SK-N-SH (cell line): ENCODE data around the gene BICC1.

ENCODE experiments used
- CHD2 ChIP-seq: fragments of 150-350 bp; IDR thresholded peaks from 2 replicates; pipeline ENCODE4 v1.6.1; 2018; ENCODE audit warnings: low read length; ENCODE audit not compliant: partially characterized antibody
- CTCF ChIP-seq: fragments of 200-600 bp; sonication (generic); IDR thresholded peaks from 2 replicates; pipeline ENCODE4 v1.6.1; 2017; ENCODE audit warnings: antibody characterized with exemption, mild to moderate bottlenecking, moderate library complexity
- EZH2phosphoT487 ChIP-seq: fragments of 200-600 bp; sonication (generic); IDR thresholded peaks from 2 replicates; pipeline ENCODE4 v1.6.1; 2017; ENCODE audit warnings: low read depth, mixed run types, mild to moderate bottlenecking, antibody characterized with exemption, moderate library complexity, borderline replicate concordance
- MAX ChIP-seq: IDR thresholded peaks from 2 replicates; pipeline ENCODE4 v1.4.0; 2012; ENCODE audit warnings: low read depth
- NFIC ChIP-seq: IDR thresholded peaks from 2 replicates; pipeline ENCODE4 v1.4.0; 2012; ENCODE audit warnings: borderline replicate concordance
- POLR2AphosphoS5 ChIP-seq: IDR thresholded peaks from 2 replicates; pipeline ENCODE4 v1.6.1; 2012; ENCODE audit warnings: low read depth, low read length
- RAD21 ChIP-seq: IDR thresholded peaks from 2 replicates; pipeline ENCODE4 v1.6.1; 2012; ENCODE audit warnings: mild to moderate bottlenecking, low read length
- RCOR1 ChIP-seq: fragments of 150-350 bp; IDR thresholded peaks from 2 replicates; pipeline ENCODE4 v1.6.1; 2017; ENCODE audit warnings: antibody characterized with exemption, low read length
- SIN3A ChIP-seq: IDR thresholded peaks from 2 replicates; pipeline ENCODE4 v1.6.1; 2012; ENCODE audit warnings: low read depth, mild to moderate bottlenecking, low read length, moderate library complexity, borderline replicate concordance
- TAF1 ChIP-seq: IDR thresholded peaks from 2 replicates; pipeline ENCODE4 v1.6.1; 2012; ENCODE audit warnings: low read depth, mild to moderate bottlenecking, low read length, moderate library complexity, borderline replicate concordance
- YY1 ChIP-seq: IDR thresholded peaks from 2 replicates; pipeline ENCODE4 v1.4.0; 2012; ENCODE audit warnings: low read depth, mild to moderate bottlenecking
- TF ChIP-seq, protein P1 (sequence below): IDR thresholded peaks from 2 replicates; pipeline ENCODE4 v1.6.1; 2012; ENCODE audit warnings: mild to moderate bottlenecking, low read depth, low read length, moderate library complexity
- TF ChIP-seq, protein P2 (sequence below): fragments of 150-350 bp; IDR thresholded peaks from 2 replicates; pipeline ENCODE4 v1.6.1; 2017; ENCODE audit warnings: antibody characterized with exemption, low read length, low read depth, borderline replicate concordance
- TF ChIP-seq, protein P3 (sequence below): IDR thresholded peaks from 2 replicates; pipeline ENCODE4 v1.4.0; 2012; ENCODE audit warnings: low read depth, borderline replicate concordance

DNA sequence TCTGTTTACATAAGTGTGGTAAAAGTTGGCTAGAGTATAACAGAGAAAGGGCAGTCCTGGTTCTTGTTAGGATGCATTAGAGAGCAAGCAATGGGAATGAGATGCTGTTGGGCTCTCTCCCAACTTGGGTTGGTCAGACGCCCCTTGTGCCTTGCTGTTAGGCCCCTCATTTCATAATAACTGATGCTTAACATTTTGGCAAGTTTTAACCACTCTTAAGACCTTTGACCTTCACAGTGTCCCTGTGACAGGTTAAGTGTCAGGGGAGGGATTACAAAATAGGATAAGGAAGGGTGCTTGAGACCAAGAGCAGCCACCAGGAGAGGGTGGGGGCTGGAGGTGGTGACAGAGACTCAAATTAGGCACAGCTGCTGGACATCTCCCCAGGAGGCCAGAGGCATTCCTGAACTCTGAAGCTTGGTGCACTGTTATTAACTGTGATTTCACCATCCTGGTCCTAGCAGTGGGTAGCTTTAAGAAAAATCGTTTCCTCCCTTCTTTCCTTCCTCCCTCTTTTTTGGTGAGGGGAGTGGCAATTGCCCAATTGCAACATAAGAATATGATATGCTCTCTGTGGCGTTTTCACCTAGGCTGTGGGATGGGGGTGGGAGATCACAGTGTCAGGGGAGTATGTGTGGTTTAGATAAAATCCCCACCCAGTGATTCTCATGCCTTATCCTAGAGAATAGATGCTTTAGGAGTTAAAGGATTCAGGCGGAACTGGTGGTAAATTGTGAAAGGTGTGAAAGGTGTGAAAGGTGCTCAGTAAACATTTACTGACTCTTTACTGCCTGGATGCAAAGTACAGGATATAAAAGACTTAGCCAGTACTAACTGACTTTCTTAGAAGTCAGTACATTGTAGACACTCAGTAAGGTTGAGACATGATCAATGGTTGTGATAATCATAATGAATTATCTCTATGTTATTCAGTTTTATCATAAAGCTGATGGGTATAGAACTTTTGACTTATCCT, 270.5 kb downstream of the BICC1 start:
- TF ChIP-seq CTCF (no peak), SIN3A (no peak), RCOR1 (no peak), CHD2 (no peak), RAD21 (no peak), EZH2phosphoT487 (no peak), TAF1 (no peak), POLR2AphosphoS5 (no peak), MAX (no peak), YY1 (no peak), NFIC (peak; percentile 17; the same call in 1 of the 2 replicates)
- TF ChIP-seq, protein P1, sequence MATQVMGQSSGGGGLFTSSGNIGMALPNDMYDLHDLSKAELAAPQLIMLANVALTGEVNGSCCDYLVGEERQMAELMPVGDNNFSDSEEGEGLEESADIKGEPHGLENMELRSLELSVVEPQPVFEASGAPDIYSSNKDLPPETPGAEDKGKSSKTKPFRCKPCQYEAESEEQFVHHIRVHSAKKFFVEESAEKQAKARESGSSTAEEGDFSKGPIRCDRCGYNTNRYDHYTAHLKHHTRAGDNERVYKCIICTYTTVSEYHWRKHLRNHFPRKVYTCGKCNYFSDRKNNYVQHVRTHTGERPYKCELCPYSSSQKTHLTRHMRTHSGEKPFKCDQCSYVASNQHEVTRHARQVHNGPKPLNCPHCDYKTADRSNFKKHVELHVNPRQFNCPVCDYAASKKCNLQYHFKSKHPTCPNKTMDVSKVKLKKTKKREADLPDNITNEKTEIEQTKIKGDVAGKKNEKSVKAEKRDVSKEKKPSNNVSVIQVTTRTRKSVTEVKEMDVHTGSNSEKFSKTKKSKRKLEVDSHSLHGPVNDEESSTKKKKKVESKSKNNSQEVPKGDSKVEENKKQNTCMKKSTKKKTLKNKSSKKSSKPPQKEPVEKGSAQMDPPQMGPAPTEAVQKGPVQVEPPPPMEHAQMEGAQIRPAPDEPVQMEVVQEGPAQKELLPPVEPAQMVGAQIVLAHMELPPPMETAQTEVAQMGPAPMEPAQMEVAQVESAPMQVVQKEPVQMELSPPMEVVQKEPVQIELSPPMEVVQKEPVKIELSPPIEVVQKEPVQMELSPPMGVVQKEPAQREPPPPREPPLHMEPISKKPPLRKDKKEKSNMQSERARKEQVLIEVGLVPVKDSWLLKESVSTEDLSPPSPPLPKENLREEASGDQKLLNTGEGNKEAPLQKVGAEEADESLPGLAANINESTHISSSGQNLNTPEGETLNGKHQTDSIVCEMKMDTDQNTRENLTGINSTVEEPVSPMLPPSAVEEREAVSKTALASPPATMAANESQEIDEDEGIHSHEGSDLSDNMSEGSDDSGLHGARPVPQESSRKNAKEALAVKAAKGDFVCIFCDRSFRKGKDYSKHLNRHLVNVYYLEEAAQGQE, result no peak
- TF ChIP-seq, protein P2, sequence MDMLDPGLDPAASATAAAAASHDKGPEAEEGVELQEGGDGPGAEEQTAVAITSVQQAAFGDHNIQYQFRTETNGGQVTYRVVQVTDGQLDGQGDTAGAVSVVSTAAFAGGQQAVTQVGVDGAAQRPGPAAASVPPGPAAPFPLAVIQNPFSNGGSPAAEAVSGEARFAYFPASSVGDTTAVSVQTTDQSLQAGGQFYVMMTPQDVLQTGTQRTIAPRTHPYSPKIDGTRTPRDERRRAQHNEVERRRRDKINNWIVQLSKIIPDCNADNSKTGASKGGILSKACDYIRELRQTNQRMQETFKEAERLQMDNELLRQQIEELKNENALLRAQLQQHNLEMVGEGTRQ, result no peak
- TF ChIP-seq, protein P3, sequence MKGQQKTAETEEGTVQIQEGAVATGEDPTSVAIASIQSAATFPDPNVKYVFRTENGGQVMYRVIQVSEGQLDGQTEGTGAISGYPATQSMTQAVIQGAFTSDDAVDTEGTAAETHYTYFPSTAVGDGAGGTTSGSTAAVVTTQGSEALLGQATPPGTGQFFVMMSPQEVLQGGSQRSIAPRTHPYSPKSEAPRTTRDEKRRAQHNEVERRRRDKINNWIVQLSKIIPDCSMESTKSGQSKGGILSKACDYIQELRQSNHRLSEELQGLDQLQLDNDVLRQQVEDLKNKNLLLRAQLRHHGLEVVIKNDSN, result no peak
